Left lobe of liver (tissue), 2 donors: Measurements from ENCODE around the gene RUVBL2. TPM values are rescaled to one million over a fixed set of nuclear protein-coding genes. Genes with fewer than 3 reads are reported as not detected.
"Not testable (repeated sequence)": the region's sequence is repeated elsewhere in the genome, so short reads cannot be mapped to it uniquely, and the experiment has no call there.

Experiments used
- ATAC-seq: fragments of 200-7000 bp; cut with Tn5 transposase; one replicate; pipeline ENCODE4 v1.9.1; 2020; ENCODE audit warnings: mild to moderate bottlenecking, moderate library complexity
- DNase-seq: peaks from one replicate; pipeline ENCODE4 v3.0.0-alpha.2; 2020; ENCODE audit warnings: low spot score
- total RNA-seq: library from RNA; stranded (reverse); gene quantifications from one replicate; pipeline ENCODE4 v1.2.1, GENCODE V29; 2021
- donor health status: DM: no; HTN: no; CAD: no; lungs with moderate emphysema.
- donor health status: DM: no; HTN: yes; CAD: no.

RUVBL2 gene
- total RNA-seq, 1 donor from 2014 or later: 34.3 TPM

GRCh38 chr19:49038557-49039276 is 45.0 kb downstream of the RUVBL2 start:
- not testable (repeated sequence) for ATAC-seq, DNase-seq

- not testable (repeated sequence) for ATAC-seq, DNase-seq
Measured at GRCh38 chr19:49039736-49040135, 46.0 kb downstream of the RUVBL2 start.

GRCh38 chr19:49042177-49042576 is 48.5 kb downstream of the RUVBL2 start:
- ATAC-seq (no peak), DNase-seq (no peak)

- not testable (repeated sequence) for ATAC-seq, DNase-seq
Measured at GRCh38 chr19:49042666-49043065, 49.0 kb downstream of the RUVBL2 start.

GRCh38 chr19:49043548-49043947 is 49.9 kb downstream of the RUVBL2 start, which contains the start of gene CGB5:
TSS of gene CGB5 (plus strand) at chr19:49043848. CDS start at chr19:49044210, 362 bp downstream.
- DNase-seq, ATAC-seq: not testable (repeated sequence)

- DNase-seq, ATAC-seq: not testable (repeated sequence)
Measured at GRCh38 chr19:49049011-49049410, 55.3 kb downstream of the RUVBL2 start, which contains the start of gene CGB8. TSS of gene CGB8 (minus strand) at chr19:49049111. CDS start at chr19:49048739, 372 bp downstream.

GRCh38 chr19:49049834-49050233 is 56.1 kb downstream of the RUVBL2 start:
- not testable (repeated sequence) for ATAC-seq, DNase-seq

GRCh38 chr19:49050376-49051033 is 56.8 kb downstream of the RUVBL2 start:
- not testable (repeated sequence) for DNase-seq, ATAC-seq

- peak; percentile 64 for DNase-seq
- peak; percentile 90 for ATAC-seq
Measured at GRCh38 chr19:49056101-49056901, 62.6 kb downstream of the RUVBL2 start.

- DNase-seq: not testable (repeated sequence)
- ATAC-seq: peak; percentile 9
Measured at GRCh38 chr19:49056902-49057596, 63.4 kb downstream of the RUVBL2 start.

GRCh38 chr19:49057636-49058234 is 64.0 kb downstream of the RUVBL2 start, which contains the start of gene CGB7:
TSS of gene CGB7 (minus strand) at chr19:49057749. CDS start at chr19:49055375, 2,374 bp downstream.
- DNase-seq (peak; percentile 70), ATAC-seq (peak; percentile 76)

- no peak for DNase-seq
- ATAC-seq: no peak
Measured at GRCh38 chr19:49058562-49058961, 64.9 kb downstream of the RUVBL2 start.

GRCh38 chr19:49059053-49059452 is 65.4 kb downstream of the RUVBL2 start:
- DNase-seq (no peak), ATAC-seq (no peak)

GRCh38 chr19:49061000-49061399 is 67.3 kb downstream of the RUVBL2 start:
- no peak for DNase-seq
- ATAC-seq: no peak

GRCh38 chr19:49061445-49061844 is 67.8 kb downstream of the RUVBL2 start:
- DNase-seq: no peak

GRCh38 chr19:49064029-49064629 is 70.4 kb downstream of the RUVBL2 start:
- DNase-seq: no peak
- ATAC-seq: no peak

More at GRCh38 chr19:49061445-49061844, 67.8 kb downstream of the RUVBL2 start:
- ATAC-seq: no peak

- DNase-seq (no peak), ATAC-seq (peak; percentile 65)
Measured at GRCh38 chr19:49064768-49065611, 71.3 kb downstream of the RUVBL2 start, which contains the start of gene NTF4. TSS of gene NTF4 (minus strand) at chr19:49064818. CDS start at chr19:49061997, 2,821 bp downstream.
